ENCODE data around the gene ERVFRD-1.

DNA sequence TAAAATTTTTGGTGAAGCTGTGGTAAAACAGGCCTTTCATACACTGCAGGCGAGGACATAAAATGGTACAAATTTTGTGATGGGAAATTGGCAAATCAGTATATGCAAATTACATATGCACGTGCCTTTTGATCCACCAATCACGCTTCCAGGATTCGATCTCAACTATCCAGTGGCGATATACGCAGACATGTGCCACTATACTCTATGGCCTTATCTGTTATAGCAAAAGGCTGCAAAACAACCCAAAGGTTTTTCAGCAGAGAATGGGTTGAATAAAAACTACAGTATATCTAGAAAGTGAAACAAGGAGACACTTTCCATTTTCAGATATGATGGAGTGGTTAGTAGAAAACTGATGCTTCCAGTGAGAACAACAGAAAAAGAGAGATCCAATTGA, 41.9 kb upstream of the ERVFRD-1 start:
- TF ChIP-seq, protein P1, sequence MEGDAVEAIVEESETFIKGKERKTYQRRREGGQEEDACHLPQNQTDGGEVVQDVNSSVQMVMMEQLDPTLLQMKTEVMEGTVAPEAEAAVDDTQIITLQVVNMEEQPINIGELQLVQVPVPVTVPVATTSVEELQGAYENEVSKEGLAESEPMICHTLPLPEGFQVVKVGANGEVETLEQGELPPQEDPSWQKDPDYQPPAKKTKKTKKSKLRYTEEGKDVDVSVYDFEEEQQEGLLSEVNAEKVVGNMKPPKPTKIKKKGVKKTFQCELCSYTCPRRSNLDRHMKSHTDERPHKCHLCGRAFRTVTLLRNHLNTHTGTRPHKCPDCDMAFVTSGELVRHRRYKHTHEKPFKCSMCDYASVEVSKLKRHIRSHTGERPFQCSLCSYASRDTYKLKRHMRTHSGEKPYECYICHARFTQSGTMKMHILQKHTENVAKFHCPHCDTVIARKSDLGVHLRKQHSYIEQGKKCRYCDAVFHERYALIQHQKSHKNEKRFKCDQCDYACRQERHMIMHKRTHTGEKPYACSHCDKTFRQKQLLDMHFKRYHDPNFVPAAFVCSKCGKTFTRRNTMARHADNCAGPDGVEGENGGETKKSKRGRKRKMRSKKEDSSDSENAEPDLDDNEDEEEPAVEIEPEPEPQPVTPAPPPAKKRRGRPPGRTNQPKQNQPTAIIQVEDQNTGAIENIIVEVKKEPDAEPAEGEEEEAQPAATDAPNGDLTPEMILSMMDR (IDR thresholded peaks at IDR 0.05; ENCODE audit: low read length), result no peak
- no peak for TF ChIP-seq EZH2 (IDR thresholded peaks at IDR 0.05; ENCODE audit: borderline replicate concordance, low read length)

All from OCI-LY1 (cell line).